ENCODE results near the gene FNDC5. TPM values are rescaled to one million over a fixed set of nuclear protein-coding genes. Genes with fewer than 3 reads are reported as not detected.

The FNDC5 gene
- total RNA-seq, 1 experiment from 2014 or later: 2.6 TPM

DNA sequence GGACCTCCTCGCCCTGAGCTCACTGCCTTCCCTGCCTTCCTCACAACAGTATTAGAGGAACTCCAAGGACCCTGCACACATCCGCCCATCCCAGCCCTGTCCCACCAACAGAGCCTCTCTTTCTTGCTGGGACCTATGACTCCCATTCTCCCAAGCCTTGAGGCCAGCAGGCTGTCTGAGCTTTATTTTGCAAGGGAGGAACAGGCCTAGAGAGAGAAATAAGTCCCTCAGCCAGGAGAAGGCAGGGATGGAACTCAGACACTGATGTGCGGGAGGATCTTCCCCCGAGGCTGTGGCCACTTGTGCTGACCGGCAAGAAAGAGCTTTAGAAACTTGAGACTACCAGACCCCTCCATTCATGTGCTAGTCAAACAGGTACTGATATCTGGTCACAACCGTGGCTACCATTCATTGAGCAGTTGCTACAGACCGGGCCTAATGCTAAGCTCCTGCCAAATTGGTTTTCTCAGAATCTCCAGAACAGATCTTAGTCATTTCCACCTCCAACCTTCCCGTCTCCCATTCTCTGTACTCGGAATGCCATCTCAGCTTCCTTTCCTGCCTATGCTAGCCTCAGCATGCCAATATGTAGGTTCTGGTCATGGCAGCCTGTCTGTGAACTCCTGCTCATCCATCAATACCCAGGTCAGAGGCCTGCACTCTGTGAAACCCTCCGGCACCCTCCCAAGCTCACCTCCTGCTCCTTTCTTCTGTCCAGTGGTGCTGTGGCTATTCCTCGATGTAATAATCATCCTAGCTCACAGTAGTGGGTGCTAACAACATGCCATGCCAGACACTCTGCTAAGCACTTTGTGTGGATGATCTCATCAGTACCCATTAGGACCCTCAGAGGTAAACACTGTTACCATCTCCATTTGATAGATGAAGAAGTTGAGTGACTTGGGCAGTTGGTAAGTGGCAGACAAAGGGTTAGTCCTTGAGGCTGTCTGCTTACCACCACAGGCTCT is 26.7 kb upstream of the FNDC5 start:
- no peaks in the 10 kb centered on the region; the same call in 1 of the 2 replicates for H3K36me3 ChIP-seq (ENCODE audit: control insufficient read depth, insufficient read depth, low read length)
- H3K9me3 ChIP-seq (ENCODE audit: control insufficient read depth, insufficient read depth, low read depth, low read length): no peaks in the 10 kb centered on the region
- TF ChIP-seq POLR2AphosphoS5 (IDR thresholded peaks at IDR 0.05; ENCODE audit: low read depth, low read length): no peak
- TF ChIP-seq, protein P1, sequence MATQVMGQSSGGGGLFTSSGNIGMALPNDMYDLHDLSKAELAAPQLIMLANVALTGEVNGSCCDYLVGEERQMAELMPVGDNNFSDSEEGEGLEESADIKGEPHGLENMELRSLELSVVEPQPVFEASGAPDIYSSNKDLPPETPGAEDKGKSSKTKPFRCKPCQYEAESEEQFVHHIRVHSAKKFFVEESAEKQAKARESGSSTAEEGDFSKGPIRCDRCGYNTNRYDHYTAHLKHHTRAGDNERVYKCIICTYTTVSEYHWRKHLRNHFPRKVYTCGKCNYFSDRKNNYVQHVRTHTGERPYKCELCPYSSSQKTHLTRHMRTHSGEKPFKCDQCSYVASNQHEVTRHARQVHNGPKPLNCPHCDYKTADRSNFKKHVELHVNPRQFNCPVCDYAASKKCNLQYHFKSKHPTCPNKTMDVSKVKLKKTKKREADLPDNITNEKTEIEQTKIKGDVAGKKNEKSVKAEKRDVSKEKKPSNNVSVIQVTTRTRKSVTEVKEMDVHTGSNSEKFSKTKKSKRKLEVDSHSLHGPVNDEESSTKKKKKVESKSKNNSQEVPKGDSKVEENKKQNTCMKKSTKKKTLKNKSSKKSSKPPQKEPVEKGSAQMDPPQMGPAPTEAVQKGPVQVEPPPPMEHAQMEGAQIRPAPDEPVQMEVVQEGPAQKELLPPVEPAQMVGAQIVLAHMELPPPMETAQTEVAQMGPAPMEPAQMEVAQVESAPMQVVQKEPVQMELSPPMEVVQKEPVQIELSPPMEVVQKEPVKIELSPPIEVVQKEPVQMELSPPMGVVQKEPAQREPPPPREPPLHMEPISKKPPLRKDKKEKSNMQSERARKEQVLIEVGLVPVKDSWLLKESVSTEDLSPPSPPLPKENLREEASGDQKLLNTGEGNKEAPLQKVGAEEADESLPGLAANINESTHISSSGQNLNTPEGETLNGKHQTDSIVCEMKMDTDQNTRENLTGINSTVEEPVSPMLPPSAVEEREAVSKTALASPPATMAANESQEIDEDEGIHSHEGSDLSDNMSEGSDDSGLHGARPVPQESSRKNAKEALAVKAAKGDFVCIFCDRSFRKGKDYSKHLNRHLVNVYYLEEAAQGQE (IDR thresholded peaks at IDR 0.05; ENCODE audit: insufficient read depth in 1 of 2, low read depth in 2 of 2, low read length in 1 of 2): no peak
- no peak for TF ChIP-seq TCF7L2 (IDR thresholded peaks at IDR 0.05; ENCODE audit: low read depth, low read length)
- TF ChIP-seq, protein P2, sequence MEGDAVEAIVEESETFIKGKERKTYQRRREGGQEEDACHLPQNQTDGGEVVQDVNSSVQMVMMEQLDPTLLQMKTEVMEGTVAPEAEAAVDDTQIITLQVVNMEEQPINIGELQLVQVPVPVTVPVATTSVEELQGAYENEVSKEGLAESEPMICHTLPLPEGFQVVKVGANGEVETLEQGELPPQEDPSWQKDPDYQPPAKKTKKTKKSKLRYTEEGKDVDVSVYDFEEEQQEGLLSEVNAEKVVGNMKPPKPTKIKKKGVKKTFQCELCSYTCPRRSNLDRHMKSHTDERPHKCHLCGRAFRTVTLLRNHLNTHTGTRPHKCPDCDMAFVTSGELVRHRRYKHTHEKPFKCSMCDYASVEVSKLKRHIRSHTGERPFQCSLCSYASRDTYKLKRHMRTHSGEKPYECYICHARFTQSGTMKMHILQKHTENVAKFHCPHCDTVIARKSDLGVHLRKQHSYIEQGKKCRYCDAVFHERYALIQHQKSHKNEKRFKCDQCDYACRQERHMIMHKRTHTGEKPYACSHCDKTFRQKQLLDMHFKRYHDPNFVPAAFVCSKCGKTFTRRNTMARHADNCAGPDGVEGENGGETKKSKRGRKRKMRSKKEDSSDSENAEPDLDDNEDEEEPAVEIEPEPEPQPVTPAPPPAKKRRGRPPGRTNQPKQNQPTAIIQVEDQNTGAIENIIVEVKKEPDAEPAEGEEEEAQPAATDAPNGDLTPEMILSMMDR (IDR thresholded peaks at IDR 0.05): no peak
- TF ChIP-seq SIN3A (IDR thresholded peaks at IDR 0.05; ENCODE audit: borderline replicate concordance, insufficient read depth, low read depth, low read length): no peak
- in situ Hi-C loops (cut with HindIII; ENCODE audit: low pct_unique_long_range_greater_than_20kb, low sequenced_read_pairs) (no loop called here), intact Hi-C loops (cut with micrococcal nuclease; ENCODE audit: unreplicated experiment) (no loop called here)
- H3K27me3 ChIP-seq (ENCODE audit: control insufficient read depth, insufficient read depth, low read length): no peaks in the 10 kb centered on the region
- DNase-seq (ENCODE audit: low read depth, low spot score) (no peak), ATAC-seq (no peak)
- ChIA-PET CTCF (no interaction called here), POLR2A (no interaction called here)
- no peak overlapping the region for H3K27ac ChIP-seq (ENCODE audit: low read length)
- peaks cover 9% of the 10 kb centered on the region; the same call in 1 of the 2 replicates for H3K4me1 ChIP-seq (ENCODE audit: control insufficient read depth, insufficient read depth, low read length)
- no peak overlapping the region for H3K4me3 ChIP-seq (ENCODE audit: low read depth in 2 of 2, low read length in 2 of 2)
- no TSS peak for BruUV-seq (replicated peaks)

DNA sequence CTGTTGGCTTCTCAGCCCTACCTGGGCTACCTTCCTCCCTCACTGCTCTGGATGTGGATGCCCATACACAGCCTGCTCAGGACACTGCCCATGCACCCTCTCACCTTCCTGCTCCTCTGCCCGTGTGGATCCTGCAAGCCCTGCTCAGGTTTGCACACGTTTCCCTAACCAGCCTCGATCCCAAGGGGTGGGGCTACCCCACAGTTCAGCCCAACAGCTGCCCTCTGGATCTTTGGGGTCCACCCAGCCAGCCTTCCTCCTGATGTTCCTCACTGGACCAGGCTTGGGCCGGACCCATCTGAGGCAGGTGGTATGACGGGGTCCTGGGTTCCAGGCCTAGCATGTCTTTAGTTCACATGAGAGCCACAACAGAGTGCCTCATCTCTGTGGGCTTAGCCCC is 25.7 kb upstream of the FNDC5 start:
- POLR2A ChIA-PET: no interaction called here
- BruUV-seq (replicated peaks): no TSS peak

More for the DNA sequence above, 25.7 kb upstream of the FNDC5 start:
- Histone ChIP-seq H3K27me3 (ENCODE audit: control insufficient read depth, insufficient read depth, low read length) (no peaks in the 10 kb centered on the region), H3K9me3 (ENCODE audit: control insufficient read depth, insufficient read depth, low read depth, low read length) (no peaks in the 10 kb centered on the region), H3K4me3 (ENCODE audit: low read depth in 2 of 2, low read length in 2 of 2) (no peak overlapping the region), H3K27ac (ENCODE audit: low read length) (no peak overlapping the region), H3K4me1 (ENCODE audit: control insufficient read depth, insufficient read depth, low read length) (peaks cover 9% of the 10 kb centered on the region; the same call in 1 of the 2 replicates), H3K36me3 (ENCODE audit: control insufficient read depth, insufficient read depth, low read length) (no peaks in the 10 kb centered on the region; the same call in 1 of the 2 replicates)
- intact Hi-C loops (cut with micrococcal nuclease; ENCODE audit: unreplicated experiment) (no loop called here), in situ Hi-C loops (cut with HindIII; ENCODE audit: low pct_unique_long_range_greater_than_20kb, low sequenced_read_pairs) (no loop called here)
- DNase-seq (ENCODE audit: low read depth, low spot score) (no peak), ATAC-seq (no peak)
- no peak for TF ChIP-seq SIN3A (IDR thresholded peaks at IDR 0.05; ENCODE audit: borderline replicate concordance, insufficient read depth, low read depth, low read length)
- TF ChIP-seq, protein P1 (IDR thresholded peaks at IDR 0.05; ENCODE audit: insufficient read depth in 1 of 2, low read depth in 2 of 2, low read length in 1 of 2): no peak
- TF ChIP-seq TCF7L2 (IDR thresholded peaks at IDR 0.05; ENCODE audit: low read depth, low read length): no peak
- TF ChIP-seq, protein P2 (IDR thresholded peaks at IDR 0.05): no peak
- no peak for TF ChIP-seq POLR2AphosphoS5 (IDR thresholded peaks at IDR 0.05; ENCODE audit: low read depth, low read length)
- CTCF ChIA-PET: no interaction called here

All from Panc1 (cell line).